Measurements from ENCODE around the gene LMBRD1. TPM values are rescaled to one million over a fixed set of nuclear protein-coding genes. Genes with fewer than 3 reads are reported as not detected.
A peak's percentile ranks its signal among the peaks of the same experiment; 100 is the strongest.

The LMBRD1 gene
- total and polyA plus RNA-seq, 2 of the 8 experiments (the other 6 are each of a cell fraction or from before 2014, with no cell fraction given) = 9.1 to 16.8 TPM

DNA sequence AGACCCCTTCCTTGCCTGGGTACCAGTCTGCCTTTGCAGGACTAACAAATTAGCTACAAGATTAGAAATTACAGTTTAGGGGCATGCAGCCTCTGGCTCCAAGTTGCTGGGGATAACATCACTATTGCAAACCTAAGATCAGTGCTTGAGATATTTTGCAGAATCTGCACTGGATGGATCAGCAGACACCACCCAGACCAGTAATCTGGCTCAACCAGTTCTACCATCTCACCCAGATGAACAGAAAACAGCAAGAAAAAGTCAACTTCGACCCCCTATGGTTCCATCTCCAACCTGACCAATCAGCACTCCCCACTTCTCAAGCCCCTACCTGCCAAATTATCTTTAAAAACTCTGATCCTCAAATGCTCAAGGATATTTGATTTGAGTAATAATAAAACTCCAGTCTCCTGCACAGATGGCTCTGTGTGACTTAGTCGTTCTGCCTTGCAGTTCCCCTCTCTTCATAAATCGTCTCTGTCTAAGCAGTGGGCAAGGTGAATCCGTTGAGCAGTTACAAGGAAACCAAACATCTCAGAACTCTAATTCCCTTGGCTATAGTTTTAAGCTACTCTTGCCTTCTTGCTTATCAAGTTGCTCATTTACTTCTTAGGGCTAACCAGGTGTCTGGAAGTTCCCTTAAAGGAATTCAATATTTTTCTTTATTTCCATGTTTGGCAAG, 16.1 kb upstream of the LMBRD1 start:
- Histone ChIP-seq H3K23me2 (ENCODE audit: low read depth, low read length) (no peaks in the 10 kb centered on the region), H4K5ac (ENCODE audit: insufficient read length, low read depth, low read length) (no peak overlapping the region), H3K27me3 (replicated peaks in 1 of 4; ENCODE audit: control insufficient read depth in 3 of 4, extremely low read depth in 1 of 4, insufficient read depth in 3 of 4, low read length in 3 of 4) (0 out of 7 replicates have a peak, but pooled peaks cover 0 to 2% (median 0%) of the 10 kb centered on the region in 4 experiments), H3K9me3 (ENCODE audit: insufficient read depth in 2 of 2, low read depth in 1 of 2, low read length in 1 of 2) (no peaks in the 10 kb centered on the region), H3K18ac (ENCODE audit: extremely low read depth, low read length) (no peak overlapping the region), H3K9ac (replicated peaks in 1 of 4; ENCODE audit: extremely low read depth in 1 of 4, low read depth in 3 of 4, low read length in 3 of 4) (no peak overlapping the region), H4K8ac (ENCODE audit: extremely low read depth, insufficient read depth, low read length) (no peak overlapping the region), H3K4ac (replicated peaks; ENCODE audit: insufficient read length, low read depth, low read length) (no peak overlapping the region), H3K79me2 (ENCODE audit: control insufficient read depth in 1 of 2, insufficient read depth in 2 of 2, low read length in 2 of 2) (no peaks in the 10 kb centered on the region), H2BK12ac (ENCODE audit: low read depth, low read length) (no peak overlapping the region), H3K79me1 (ENCODE audit: low read depth, low read length) (no peaks in the 10 kb centered on the region), H4K20me1 (replicated peaks in 1 of 2; ENCODE audit: control insufficient read depth in 1 of 2, insufficient read depth in 2 of 2, low read length in 2 of 2) (no peaks in the 10 kb centered on the region), H3K27ac (ENCODE audit: low read depth, low read length) (no peak overlapping the region), H2AFZ (ENCODE audit: low read length) (peak overlapping the region; percentile 37; the same call in 1 of the 2 replicates), H3K4me3 (ENCODE audit: extremely low read depth in 1 of 4, insufficient read depth in 2 of 4, low read depth in 3 of 4, low read length in 4 of 4) (no peak overlapping the region), H2BK5ac (ENCODE audit: low read depth, low read length) (no peak overlapping the region), H3K4me2 (ENCODE audit: insufficient read depth in 1 of 2, low read depth in 2 of 2, low read length in 2 of 2) (no peak overlapping the region), H2AK5ac (ENCODE audit: low read depth, low read length) (no peak overlapping the region), H3K4me1 (replicated peaks in 1 of 4; ENCODE audit: control insufficient read depth in 3 of 4, insufficient read depth in 4 of 4, low read length in 3 of 4) (peaks cover 0 to 2% (median 1%) of the 10 kb centered on the region in 4 experiments; a peak in 2 of 7 replicates), H2BK20ac (ENCODE audit: low read length) (no peak overlapping the region), H2BK15ac (ENCODE audit: low read length) (no peak overlapping the region), H4K91ac (replicated peaks; ENCODE audit: insufficient read length, low read length) (no peak overlapping the region), H3K14ac (ENCODE audit: insufficient read length) (no peak overlapping the region), H3K56ac (replicated peaks; ENCODE audit: insufficient read length, low read depth, low read length) (no peak overlapping the region), H3K36me3 (ENCODE audit: control insufficient read depth in 2 of 4, insufficient read depth in 4 of 4, low read length in 3 of 4) (no peaks in the 10 kb centered on the region), H2BK120ac (replicated peaks; ENCODE audit: low read depth, low read length) (no peak overlapping the region), H3K23ac (ENCODE audit: insufficient read length) (no peak overlapping the region)
- DNase-seq (ENCODE audit: low read depth in 1 of 2, low spot score in 2 of 2) (no peak), FAIRE-seq (no peak)
- TF ChIP-seq POLR2AphosphoS5 (IDR thresholded peaks at IDR 0.05; ENCODE audit: low read depth, low read length) (no peak), BCL11A (IDR thresholded peaks at IDR 0.05; ENCODE audit: low read depth in 2 of 2, low read length in 2 of 2) (no peak), JUN (IDR thresholded peaks at IDR 0.05; ENCODE audit: low read depth, low read length) (no peak), CHD1 (IDR thresholded peaks at IDR 0.05; ENCODE audit: low read depth, low read length) (no peak)
- CTCF ChIA-PET (ENCODE audit: partially characterized antibody) = no interaction called here
- POLR2A ChIA-PET (ENCODE audit: partially characterized antibody) = no interaction called here
- 93% methylated on average over 4 of the region's 4 CpGs; no CpG with 5 or more reads in 1 of the 2 experiments for WGBS, 2 experiments (ENCODE audit: extremely low coverage in 1 of 2, insufficient coverage in 1 of 2, insufficient read length in 1 of 2, insufficient replicate concordance in 2 of 2, low coverage in 1 of 2, low lambda C conversion rate in 2 of 2, missing lambda C conversion rate in 1 of 2)
